H1 (cell line): ENCODE results near the gene UBE2D2. TPM values are rescaled to one million over a fixed set of nuclear protein-coding genes. Genes with fewer than 3 reads are reported as not detected.

Source experiments
- CTCF ChIA-PET: fragments of 300-600 bp; sonication (Branson Sonifier 250); formaldehyde crosslinking; loops from one replicate; lab custom pipeline; 2021; ENCODE audit not compliant: partially characterized antibody; lab: Charles Lee
- POLR2A ChIA-PET: fragments of 300-600 bp; sonication (Branson Sonifier 250); formaldehyde crosslinking; loops from one replicate; lab custom pipeline; 2021; ENCODE audit warnings: inconsistent platforms; ENCODE audit not compliant: partially characterized antibody; lab: Charles Lee
- DNase-seq, 2 experiments: peaks; one replicate each; pipeline versions ENCODE4 v3.0.0 to v3.0.0-alpha.2; 2010 to 2022; ENCODE audit warnings: low spot score in 2 of 2, low read depth in 1 of 2, mixed read lengths in 1 of 2
- FAIRE-seq: peaks from 2 replicates; lab custom pipeline; 2011; peaks lifted over from hg19 to GRCh38; lab: Jason Lieb, UNC
- H2AFZ ChIP-seq: 2 replicates; pipeline ENCODE4 v1.8.1; 2012; ENCODE audit warnings: low read length, inconsistent platforms
- H2AK5ac ChIP-seq: 2 replicates; pipeline ENCODE4 v1.6.1; 2013; ENCODE audit warnings: low read depth, low read length
- H2BK120ac ChIP-seq: replicated peaks from 2 replicates; pipeline ENCODE3; 2013; ENCODE audit warnings: low read depth, low read length, inconsistent platforms
- H2BK12ac ChIP-seq: 2 replicates; pipeline ENCODE4 v1.6.1; 2013; ENCODE audit warnings: low read depth, low read length
- H2BK15ac ChIP-seq: 2 replicates; pipeline ENCODE4 v1.6.1; 2013; ENCODE audit warnings: low read length
- H2BK20ac ChIP-seq: 2 replicates; pipeline ENCODE4 v1.6.1; 2013; ENCODE audit warnings: low read length
- H2BK5ac ChIP-seq: 2 replicates; pipeline ENCODE4 v1.6.1; 2013; ENCODE audit warnings: low read depth, low read length
- H3K14ac ChIP-seq: 2 replicates; pipeline ENCODE4 v1.6.1; 2013; ENCODE audit warnings: inconsistent platforms; ENCODE audit not compliant: insufficient read length
- H3K18ac ChIP-seq: 2 replicates; pipeline ENCODE4 v1.6.1; 2013; ENCODE audit warnings: low read length; ENCODE audit errors: extremely low read depth
- H3K23ac ChIP-seq: 2 replicates; pipeline ENCODE4 v1.6.1; 2013; ENCODE audit warnings: inconsistent platforms; ENCODE audit not compliant: insufficient read length
- H3K23me2 ChIP-seq: 2 replicates; pipeline ENCODE4 v1.6.1; 2013; ENCODE audit warnings: low read depth, low read length
- H3K27ac ChIP-seq: 2 replicates; pipeline ENCODE4 v1.6.1; 2011; ENCODE audit warnings: low read depth, low read length, inconsistent platforms
- H3K27me3 ChIP-seq, 4 experiments: replicated peaks in 1 of 4; 1 replicate in 1 of 4; 2 replicates in 3 of 4; pipeline versions ENCODE4 v1.6.1 to v1.8.1; 2011 to 2013; ENCODE audit warnings: low read length in 3 of 4, mild to moderate bottlenecking in 3 of 4, inconsistent platforms in 2 of 4, mixed read lengths in 2 of 4, moderate library complexity in 1 of 4; ENCODE audit not compliant: control insufficient read depth in 3 of 4, insufficient read depth in 3 of 4; ENCODE audit errors: extremely low read depth in 1 of 4
- H3K36me3 ChIP-seq, 4 experiments: 2 replicates each; pipeline versions ENCODE4 v1.6.1 to v1.8.1; 2011 to 2013; ENCODE audit warnings: mild to moderate bottlenecking in 4 of 4, low read length in 3 of 4, moderate library complexity in 2 of 4, control low read depth in 1 of 4, inconsistent platforms in 1 of 4; ENCODE audit not compliant: insufficient read depth in 4 of 4, control insufficient read depth in 2 of 4
- H3K4ac ChIP-seq: replicated peaks from 2 replicates; pipeline ENCODE3; 2013; ENCODE audit warnings: low read length, low read depth, mixed read lengths, inconsistent platforms; ENCODE audit not compliant: insufficient read length
- H3K4me1 ChIP-seq, 4 experiments: replicated peaks in 1 of 4; 1 replicate in 1 of 4; 2 replicates in 3 of 4; pipeline versions ENCODE4 v1.6.1 to v1.8.1; 2011 to 2013; ENCODE audit warnings: low read length in 3 of 4, inconsistent platforms in 2 of 4, mixed read lengths in 1 of 4; ENCODE audit not compliant: insufficient read depth in 4 of 4, control insufficient read depth in 3 of 4
- H3K4me2 ChIP-seq, 2 experiments: 2 replicates each; pipeline versions ENCODE4 v1.6.1 to v1.8.1; 2011 to 2013; ENCODE audit warnings: low read depth in 2 of 2, low read length in 2 of 2, control low read depth in 1 of 2, inconsistent platforms in 1 of 2, mild to moderate bottlenecking in 1 of 2; ENCODE audit not compliant: insufficient read depth in 1 of 2
- H3K4me3 ChIP-seq, 4 experiments: fragments of 200-600, 300-600 bp in 1 of 4; sonication (generic), shearing (Covaris generic), sonication (Bioruptor Twin) in 1 of 4; 2 replicates each; pipeline versions ENCODE4 v1.5.1 to v1.8.1; 2011 to 2016; ENCODE audit warnings: low read length in 4 of 4, low read depth in 3 of 4, control low read depth in 2 of 4, inconsistent platforms in 2 of 4, mild to moderate bottlenecking in 2 of 4, mixed read lengths in 1 of 4, moderate library complexity in 1 of 4; ENCODE audit not compliant: insufficient read depth in 2 of 4; ENCODE audit errors: extremely low read depth in 1 of 4
- H3K56ac ChIP-seq: replicated peaks from 2 replicates; pipeline ENCODE3; 2013; ENCODE audit warnings: low read depth, mild to moderate bottlenecking, mixed read lengths, low read length, inconsistent platforms; ENCODE audit not compliant: insufficient read length
- H3K79me1 ChIP-seq: 2 replicates; pipeline ENCODE4 v1.6.1; 2013; ENCODE audit warnings: low read depth, low read length, control low read depth
- H3K79me2 ChIP-seq, 2 experiments: 2 replicates each; pipeline versions ENCODE4 v1.6.1 to v1.8.1; 2012 to 2013; ENCODE audit warnings: low read length in 2 of 2, mild to moderate bottlenecking in 2 of 2, inconsistent platforms in 1 of 2; ENCODE audit not compliant: insufficient read depth in 2 of 2, control insufficient read depth in 1 of 2
- H3K9ac ChIP-seq, 4 experiments: replicated peaks in 1 of 4; 1 replicate in 1 of 4; 2 replicates in 3 of 4; pipeline versions ENCODE4 v1.6.1 to v1.8.1; 2011 to 2013; ENCODE audit warnings: low read depth in 3 of 4, low read length in 3 of 4, control low read depth in 2 of 4, mild to moderate bottlenecking in 2 of 4, moderate library complexity in 2 of 4, inconsistent platforms in 1 of 4; ENCODE audit errors: extremely low read depth in 1 of 4
- H3K9me3 ChIP-seq, 2 experiments: 2 replicates each; pipeline versions ENCODE4 v1.6.1 to v1.8.1; 2012 to 2013; ENCODE audit warnings: mild to moderate bottlenecking in 2 of 2, moderate library complexity in 2 of 2, control low read depth in 1 of 2, inconsistent platforms in 1 of 2, low read depth in 1 of 2, low read length in 1 of 2, mixed read lengths in 1 of 2; ENCODE audit not compliant: insufficient read depth in 2 of 2
- H4K20me1 ChIP-seq, 2 experiments: replicated peaks in 1 of 2; 2 replicates each; pipeline versions ENCODE3 to v1.8.1; 2011 to 2013; ENCODE audit warnings: inconsistent platforms in 2 of 2, low read length in 2 of 2, mild to moderate bottlenecking in 1 of 2; ENCODE audit not compliant: insufficient read depth in 2 of 2, control insufficient read depth in 1 of 2
- H4K5ac ChIP-seq: 2 replicates; pipeline ENCODE4 v1.6.1; 2013; ENCODE audit warnings: low read length, low read depth, mixed read lengths, inconsistent platforms; ENCODE audit not compliant: insufficient read length
- H4K8ac ChIP-seq: 2 replicates; pipeline ENCODE4 v1.8.0; 2013; ENCODE audit warnings: mild to moderate bottlenecking, moderate library complexity, low read length, inconsistent platforms; ENCODE audit not compliant: insufficient read depth; ENCODE audit errors: extremely low read depth
- H4K91ac ChIP-seq: replicated peaks from 2 replicates; pipeline ENCODE3; 2013; ENCODE audit warnings: low read length, mixed read lengths, inconsistent platforms; ENCODE audit not compliant: insufficient read length
- BACH1 ChIP-seq: IDR thresholded peaks from 2 replicates; pipeline ENCODE4 v1.6.1; 2012; ENCODE audit warnings: low read length, improper control_type of control experiment
- CHD1 ChIP-seq: IDR thresholded peaks from 2 replicates; pipeline ENCODE4 v1.6.1; 2012; ENCODE audit warnings: low read depth, low read length, improper control_type of control experiment
- CREB1 ChIP-seq: IDR thresholded peaks from 2 replicates; pipeline ENCODE4 v1.6.1; 2012; ENCODE audit warnings: inconsistent platforms
- KDM5A ChIP-seq: fragments of 200-600 bp; IDR thresholded peaks from 2 replicates; pipeline ENCODE4 v1.7.1; 2012; ENCODE audit warnings: mild to moderate bottlenecking, low read length, inconsistent platforms, mixed read lengths
- POLR2A ChIP-seq, 2 experiments: IDR thresholded peaks; 1 replicate in 1 of 2; 2 replicates in 1 of 2; pipeline ENCODE4 v1.6.1; 2011; ENCODE audit warnings: low read depth in 2 of 2, low read length in 2 of 2, mild to moderate bottlenecking in 2 of 2; ENCODE audit errors: control extremely low read depth in 1 of 2
- POLR2AphosphoS5 ChIP-seq: IDR thresholded peaks from 2 replicates; pipeline ENCODE4 v1.6.1; 2011; ENCODE audit warnings: low read depth, low read length
- POU5F1 ChIP-seq: IDR thresholded peaks from 2 replicates; pipeline ENCODE4 v1.6.1; 2011; ENCODE audit warnings: low read depth, mild to moderate bottlenecking, low read length, moderate library complexity
- RAD21 ChIP-seq, 2 experiments: IDR thresholded peaks in 1 of 2; conservative IDR thresholded peaks in 1 of 2; 2 replicates each; pipeline ENCODE4 v1.6.1; 2011; ENCODE audit warnings: low read depth in 2 of 2, low read length in 2 of 2, improper control_type of control experiment in 1 of 2, inconsistent platforms in 1 of 2, mild to moderate bottlenecking in 1 of 2, moderate library complexity in 1 of 2
- SIN3A ChIP-seq, 2 experiments: IDR thresholded peaks in 1 of 2; conservative IDR thresholded peaks in 1 of 2; 2 replicates each; pipeline ENCODE4 v1.6.1; 2011 to 2012; ENCODE audit warnings: low read length in 2 of 2, improper control_type of control experiment in 1 of 2, low read depth in 1 of 2, mild to moderate bottlenecking in 1 of 2
- TEAD4 ChIP-seq: IDR thresholded peaks from 2 replicates; pipeline ENCODE4 v1.6.1; 2012; ENCODE audit warnings: low read depth, low read length, inconsistent platforms, mixed read lengths
- WGBS, 2 experiments: shearing (Covaris generic) in 1 of 2; methylation state at CpG; one replicate each; pipeline versions ENCODE4 v1.1.6 to v1.1.7; 2013 to 2015; ENCODE audit warnings: low lambda C conversion rate in 2 of 2, mixed read lengths in 2 of 2, inconsistent platforms in 1 of 2, low coverage in 1 of 2, missing lambda C conversion rate in 1 of 2; ENCODE audit not compliant: insufficient replicate concordance in 2 of 2, insufficient coverage in 1 of 2, insufficient read length in 1 of 2; ENCODE audit errors: extremely low coverage in 1 of 2, missing lambda C conversion rate in 1 of 2; 5-methylcytosine and 5-hydroxymethylcytosine counted together
- polyA plus RNA-seq, 7 experiments: library from polyadenylated mRNA; depleted of rRNA in 3 of 7; stranded (reverse) in 5 of 7; unstranded in 2 of 7; fragments of >200 nt in 5 of 7; fragments of 200-250 nt in 2 of 7; gene quantifications; 1 replicate in 5 of 7; 2 replicates in 1 of 7; 4 replicates in 1 of 7; pipeline versions ENCODE4 v1.2.1 to v1.2.3, GENCODE V29; 2011 to 2013; ENCODE audit warnings: missing spikeins in 2 of 7, mixed read lengths in 2 of 7
- total RNA-seq: library from RNA; stranded (reverse); fragmentation: NEBNext Ultra II Directional; extraction: Animal tissue kit (Norgen Biotek cat#: 25700); gene quantifications from 2 replicates; pipeline ENCODE4 v1.2.1, GENCODE V29; 2021

The UBE2D2 gene
- total and polyA plus RNA-seq, 2 of the 8 experiments (the other 6 are each of a cell fraction or from before 2014, with no cell fraction given): 66.9 to 203 TPM

GRCh38 chr5:139633295-139634027 lies 72.3 kb downstream of the UBE2D2 start:
- Histone ChIP-seq H3K4ac (no peak overlapping the region), H3K23me2 (peaks cover 6% of the 10 kb centered on the region), H4K8ac (no peak overlapping the region), H3K14ac (no peak overlapping the region), H2BK5ac (0 out of 2 replicates have a peak overlapping the region, but pooled peaks have one; percentile 38), H4K91ac (peak overlapping the region; percentile 36), H3K18ac (no peak overlapping the region; the same call in 1 of the 2 replicates), H2AFZ (no peak overlapping the region), H3K4me3 (no peak overlapping the region), H2AK5ac (no peak overlapping the region), H3K27ac (no peak overlapping the region), H3K9ac (no peak overlapping the region), H3K4me2 (no peak overlapping the region), H4K20me1 (peaks cover 0 to 15% of the 10 kb centered on the region in 2 experiments), H3K27me3 (no peaks in the 10 kb centered on the region), H2BK120ac (no peak overlapping the region), H3K56ac (no peak overlapping the region), H3K4me1 (peaks cover 14 to 27% (median 20%) of the 10 kb centered on the region in 4 experiments), H3K79me1 (no peaks in the 10 kb centered on the region; the same call in 1 of the 2 replicates), H2BK12ac (peak overlapping the region; percentile 46; the same call in 1 of the 2 replicates), H3K23ac (no peak overlapping the region), H2BK15ac (no peak overlapping the region; the same call in 1 of the 2 replicates), H3K9me3 (no peaks in the 10 kb centered on the region), H3K36me3 (peaks cover 0 to 12% (median 6%) of the 10 kb centered on the region in 4 experiments; a peak in 3 of 8 replicates), H4K5ac (no peak overlapping the region), H2BK20ac (0 out of 2 replicates have a peak overlapping the region, but pooled peaks have one; percentile 16), H3K79me2 (peaks cover 0 to 4% of the 10 kb centered on the region in 2 experiments; a peak in 1 of 4 replicates)
- FAIRE-seq (peak; percentile 32), DNase-seq (peak in 1 of 2 experiments; percentile 83)
- ChIA-PET POLR2A (interaction anchor here (0.6 to 9.8 kb wide), 13 partner anchors 16 to 238 kb away, joined by 3 to 212 read pairs (median 4); partner anchors contain the start of gene CXXC5), CTCF (interaction anchor here (0.5 to 20.3 kb wide), 49 partner anchors 9 to 1057 kb away, joined by 3 to 385 read pairs (median 5); partner anchors contain the start of gene CXXC5)
- WGBS, 2 experiments: 42% methylated on average over 6 of the region's 6 CpGs; no CpG with 5 or more reads in 1 of the 2 experiments
- peak in 1 of 2 experiments; percentile 64; a peak in 1 of 4 replicates for TF ChIP-seq SIN3A (conservative IDR thresholded peaks at IDR 0.05 in 1 of 2, IDR thresholded peaks at IDR 0.05 in 1 of 2; ENCODE audit: low read depth in 1 of 2, low read length in 2 of 2)
- no peak for TF ChIP-seq POU5F1
- 0 out of 2 replicates have a peak, but pooled peaks have one; percentile 18 for TF ChIP-seq BACH1
- peak; percentile 94 to 95 for TF ChIP-seq RAD21 (IDR thresholded peaks at IDR 0.05 in 1 of 2, conservative IDR thresholded peaks at IDR 0.05 in 1 of 2; ENCODE audit: low read depth in 2 of 2, low read length in 2 of 2)
- TF ChIP-seq CREB1: peak; percentile 47; the same call in 1 of the 2 replicates
- TF ChIP-seq POLR2AphosphoS5: peak; percentile 46; the same call in 1 of the 2 replicates
- peak; percentile 21; the same call in 1 of the 2 replicates for TF ChIP-seq TEAD4
- peak in 1 of 2 experiments; percentile 34; a peak in 1 of 3 replicates for TF ChIP-seq POLR2A (IDR thresholded peaks at IDR 0.05; ENCODE audit: control extremely low read depth in 1 of 2, low read depth in 2 of 2, low read length in 2 of 2)
- TF ChIP-seq CHD1: no peak
- TF ChIP-seq KDM5A: no peak
